ENCODE results near the gene DAZL. TPM values are rescaled to one million over a fixed set of nuclear protein-coding genes. Genes with fewer than 3 reads are reported as not detected.

Gene DAZL, protein sequence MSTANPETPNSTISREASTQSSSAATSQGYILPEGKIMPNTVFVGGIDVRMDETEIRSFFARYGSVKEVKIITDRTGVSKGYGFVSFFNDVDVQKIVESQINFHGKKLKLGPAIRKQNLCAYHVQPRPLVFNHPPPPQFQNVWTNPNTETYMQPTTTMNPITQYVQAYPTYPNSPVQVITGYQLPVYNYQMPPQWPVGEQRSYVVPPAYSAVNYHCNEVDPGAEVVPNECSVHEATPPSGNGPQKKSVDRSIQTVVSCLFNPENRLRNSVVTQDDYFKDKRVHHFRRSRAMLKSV
- total RNA-seq = not detected in 2 replicates

DNA sequence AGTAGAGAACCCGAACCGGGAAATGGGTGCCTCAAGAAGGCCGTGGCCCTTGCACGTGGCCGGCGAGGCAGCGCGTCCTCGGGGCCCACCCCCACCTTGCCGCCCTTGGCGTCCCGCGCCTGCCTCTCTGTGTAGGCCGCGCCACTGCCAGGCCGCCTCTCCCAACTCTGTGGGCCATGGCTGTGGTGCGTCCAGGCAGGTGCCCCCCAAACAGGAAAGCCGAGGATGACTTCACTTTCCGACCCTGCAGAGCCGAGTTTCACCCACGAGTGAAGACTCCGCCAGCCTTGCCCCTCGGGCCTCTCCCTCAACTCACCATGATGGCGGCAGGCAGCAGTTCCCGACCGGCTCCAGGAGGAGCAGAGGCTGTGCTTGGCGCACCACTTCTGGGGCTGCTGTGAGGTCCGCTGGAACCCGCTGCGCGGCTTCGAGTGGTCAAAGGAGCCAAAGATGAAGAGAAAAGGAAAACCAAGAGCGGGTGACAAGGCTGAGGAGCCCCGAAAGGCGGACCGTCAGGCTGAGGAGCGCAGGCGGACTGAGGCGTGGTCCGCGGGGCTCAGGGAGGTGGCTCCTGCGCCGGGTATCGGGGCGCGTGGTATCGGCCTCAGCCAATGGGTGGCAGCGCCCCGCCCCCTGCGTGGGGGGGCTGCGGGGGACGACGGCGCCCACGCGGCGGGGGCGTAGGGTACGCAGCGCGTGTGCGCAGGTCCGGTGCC lies at the start of gene DAZL:
Gene DAZL, minus strand, starts transcription at position 537 of the 716 bp plus-strand sequence. Its CDS starts 218 bp downstream, at position 319.

Other genes starting within 250 kb of the DAZL start
- 59.6 and 94.0 TPM in 2 replicates for gene RFTN1, start 91.7 kb downstream of the DAZL start, total RNA-seq

All from bronchial smooth muscle cell (primary cell).